Gastroesophageal sphincter (tissue), 3 donors: ENCODE results near the gene TSC22D2.

Experiments
- EP300 ChIP-seq: sonication (generic); formaldehyde crosslinking; IDR thresholded peaks from one replicate; pipeline ENCODE4 v1.6.1; 2017; ENCODE audit warnings: antibody characterized with exemption, mild to moderate bottlenecking
- POLR2A ChIP-seq, 2 donors: fragments of 450-650 bp; IDR thresholded peaks; one replicate each; pipeline ENCODE4 v1.6.1; 2017; ENCODE audit warnings: antibody characterized with exemption in 2 of 2, mild to moderate bottlenecking in 2 of 2, moderate library complexity in 1 of 2
- POLR2AphosphoS5 ChIP-seq: sonication (generic); formaldehyde crosslinking; IDR thresholded peaks from one replicate; pipeline ENCODE4 v1.6.1; 2017; ENCODE audit warnings: antibody characterized with exemption
- TF ChIP-seq, protein P1 (sequence below), 4 experiments: fragments of 200-600 bp in 2 of 4; fragments of 450-650 bp in 2 of 4; sonication (generic) in 1 of 4; IDR thresholded peaks; one replicate each; pipeline ENCODE4 v1.5.1; 2017 to 2019; ENCODE audit warnings: antibody characterized with exemption in 4 of 4, mild to moderate bottlenecking in 2 of 4, moderate library complexity in 2 of 4

DNA sequence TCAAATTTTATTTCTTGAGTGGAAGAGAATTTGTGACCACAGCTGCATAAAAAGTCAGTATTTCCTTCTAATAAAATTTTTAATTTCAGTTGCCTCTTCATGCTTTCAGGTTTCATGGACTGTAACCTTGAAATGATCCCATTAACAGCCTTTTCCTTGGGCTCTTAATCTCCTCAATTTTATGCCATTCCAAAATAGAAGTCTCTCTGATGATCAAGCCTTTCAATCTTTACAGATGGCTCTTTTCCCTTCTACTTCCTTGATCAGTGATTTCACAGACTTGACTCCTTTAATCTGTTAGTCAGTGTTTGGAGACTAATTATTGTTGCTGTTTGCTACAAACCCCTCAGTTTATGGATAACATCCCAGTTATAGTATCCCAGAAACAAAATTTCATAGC, 11.9 kb downstream of the TSC22D2 start:
- TF ChIP-seq, protein P1, sequence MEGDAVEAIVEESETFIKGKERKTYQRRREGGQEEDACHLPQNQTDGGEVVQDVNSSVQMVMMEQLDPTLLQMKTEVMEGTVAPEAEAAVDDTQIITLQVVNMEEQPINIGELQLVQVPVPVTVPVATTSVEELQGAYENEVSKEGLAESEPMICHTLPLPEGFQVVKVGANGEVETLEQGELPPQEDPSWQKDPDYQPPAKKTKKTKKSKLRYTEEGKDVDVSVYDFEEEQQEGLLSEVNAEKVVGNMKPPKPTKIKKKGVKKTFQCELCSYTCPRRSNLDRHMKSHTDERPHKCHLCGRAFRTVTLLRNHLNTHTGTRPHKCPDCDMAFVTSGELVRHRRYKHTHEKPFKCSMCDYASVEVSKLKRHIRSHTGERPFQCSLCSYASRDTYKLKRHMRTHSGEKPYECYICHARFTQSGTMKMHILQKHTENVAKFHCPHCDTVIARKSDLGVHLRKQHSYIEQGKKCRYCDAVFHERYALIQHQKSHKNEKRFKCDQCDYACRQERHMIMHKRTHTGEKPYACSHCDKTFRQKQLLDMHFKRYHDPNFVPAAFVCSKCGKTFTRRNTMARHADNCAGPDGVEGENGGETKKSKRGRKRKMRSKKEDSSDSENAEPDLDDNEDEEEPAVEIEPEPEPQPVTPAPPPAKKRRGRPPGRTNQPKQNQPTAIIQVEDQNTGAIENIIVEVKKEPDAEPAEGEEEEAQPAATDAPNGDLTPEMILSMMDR (IDR thresholded peaks at IDR 0.05), result no peak
- no peak for TF ChIP-seq POLR2A (IDR thresholded peaks at IDR 0.05)
- TF ChIP-seq POLR2AphosphoS5, result no peak
- no peak for TF ChIP-seq EP300
